Measurements from ENCODE around the gene SPPL2B.

GRCh38 chr19:2360833-2361232 lies 32.3 kb downstream of the SPPL2B start:
- TF ChIP-seq POLR2AphosphoS5 (IDR thresholded peaks at IDR 0.05; ENCODE audit: low read depth, low read length) (no peak), CTCF (IDR thresholded peaks at IDR 0.05) (no peak), REST (IDR thresholded peaks at IDR 0.05; ENCODE audit: low read depth, low read length) (no peak), RFX5 (IDR thresholded peaks at IDR 0.05; ENCODE audit: low read length) (no peak)
